Measurements from ENCODE around the gene ERC2. TPM values are rescaled to one million over a fixed set of nuclear protein-coding genes. Genes with fewer than 3 reads are reported as not detected.

Gene ERC2
- total and polyA plus RNA-seq, 2 of the 8 experiments (the other 6 are each of a cell fraction or from before 2014, with no cell fraction given): 16.4 to 22.8 TPM

GRCh38 chr3:55551644-55552043, 916.6 kb downstream of the ERC2 start:
- Histone ChIP-seq H2BK15ac (ENCODE audit: low read length) (no peak overlapping the region), H2BK5ac (ENCODE audit: low read depth, low read length) (no peak overlapping the region), H3K4me3 (ENCODE audit: extremely low read depth in 1 of 4, insufficient read depth in 2 of 4, low read depth in 3 of 4, low read length in 4 of 4) (no peak overlapping the region), H3K23me2 (ENCODE audit: low read depth, low read length) (peaks cover 2% of the 10 kb centered on the region; the same call in 1 of the 2 replicates), H3K18ac (ENCODE audit: extremely low read depth, low read length) (no peak overlapping the region), H3K4ac (replicated peaks; ENCODE audit: insufficient read length, low read depth, low read length) (no peak overlapping the region), H4K5ac (ENCODE audit: insufficient read length, low read depth, low read length) (no peak overlapping the region), H3K27ac (ENCODE audit: low read depth, low read length) (no peak overlapping the region), H3K23ac (ENCODE audit: insufficient read length) (no peak overlapping the region), H3K4me2 (ENCODE audit: insufficient read depth in 1 of 2, low read depth in 2 of 2, low read length in 2 of 2) (no peak overlapping the region), H2AK5ac (ENCODE audit: low read depth, low read length) (no peak overlapping the region), H3K79me1 (ENCODE audit: low read depth, low read length) (no peaks in the 10 kb centered on the region), H3K56ac (replicated peaks; ENCODE audit: insufficient read length, low read depth, low read length) (no peak overlapping the region), H3K79me2 (ENCODE audit: control insufficient read depth in 1 of 2, insufficient read depth in 2 of 2, low read length in 2 of 2) (no peaks in the 10 kb centered on the region), H3K9ac (replicated peaks in 1 of 4; ENCODE audit: extremely low read depth in 1 of 4, low read depth in 3 of 4, low read length in 3 of 4) (no peak overlapping the region), H3K9me3 (ENCODE audit: insufficient read depth in 2 of 2, low read depth in 1 of 2, low read length in 1 of 2) (no peaks in the 10 kb centered on the region), H3K4me1 (replicated peaks in 1 of 4; ENCODE audit: control insufficient read depth in 3 of 4, insufficient read depth in 4 of 4, low read length in 3 of 4) (peaks cover 16 to 33% (median 27%) of the 10 kb centered on the region in 4 experiments), H3K36me3 (ENCODE audit: control insufficient read depth in 2 of 4, insufficient read depth in 4 of 4, low read length in 3 of 4) (no peaks in the 10 kb centered on the region), H4K91ac (replicated peaks; ENCODE audit: insufficient read length, low read length) (no peak overlapping the region), H3K14ac (ENCODE audit: insufficient read length) (no peak overlapping the region), H4K8ac (ENCODE audit: extremely low read depth, insufficient read depth, low read length) (no peak overlapping the region), H2BK12ac (ENCODE audit: low read depth, low read length) (no peak overlapping the region), H2AFZ (ENCODE audit: low read length) (no peak overlapping the region), H4K20me1 (replicated peaks in 1 of 2; ENCODE audit: control insufficient read depth in 1 of 2, insufficient read depth in 2 of 2, low read length in 2 of 2) (no peaks in the 10 kb centered on the region), H2BK120ac (replicated peaks; ENCODE audit: low read depth, low read length) (no peak overlapping the region), H2BK20ac (ENCODE audit: low read length) (no peak overlapping the region), H3K27me3 (replicated peaks in 1 of 4; ENCODE audit: control insufficient read depth in 3 of 4, extremely low read depth in 1 of 4, insufficient read depth in 3 of 4, low read length in 3 of 4) (no peaks in the 10 kb centered on the region)
- DNase-seq (ENCODE audit: low read depth in 1 of 2, low spot score in 2 of 2) (no peak), FAIRE-seq (no peak)
- ChIA-PET POLR2A (ENCODE audit: partially characterized antibody) (no interaction called here), CTCF (ENCODE audit: partially characterized antibody) (interaction anchor here (0.8 to 3.5 kb wide), 4 partner anchors 7 to 174 kb away, joined by 3 to 12 read pairs (median 4); no protein-coding TSS in a partner anchor)
- 93% methylated on average over 3 of the region's 3 CpGs; no CpG with 5 or more reads in 1 of the 2 experiments for WGBS, 2 experiments (ENCODE audit: extremely low coverage in 1 of 2, insufficient coverage in 1 of 2, insufficient read length in 1 of 2, insufficient replicate concordance in 2 of 2, low coverage in 1 of 2, low lambda C conversion rate in 2 of 2, missing lambda C conversion rate in 1 of 2)
- TF ChIP-seq KDM1A (IDR thresholded peaks at IDR 0.05; ENCODE audit: borderline replicate concordance, low read length) (no peak), RFX5 (IDR thresholded peaks at IDR 0.05; ENCODE audit: borderline replicate concordance, low read depth, low read length) (no peak), PHF8 (conservative IDR thresholded peaks at IDR 0.05; ENCODE audit: low read depth, low read length) (no peak), POLR2A (IDR thresholded peaks at IDR 0.05; ENCODE audit: control extremely low read depth in 1 of 2, low read depth in 2 of 2, low read length in 2 of 2) (no peak), ZNF274 (IDR thresholded peaks at IDR 0.05; ENCODE audit: borderline replicate concordance, extremely low read depth, low read length) (no peak), USF2 (IDR thresholded peaks at IDR 0.05; ENCODE audit: low read length) (no peak), KDM4A (IDR thresholded peaks at IDR 0.05; ENCODE audit: low read depth, low read length, severe bottlenecking) (no peak), EP300 (IDR thresholded peaks at IDR 0.05; ENCODE audit: borderline replicate concordance in 1 of 2, low read depth in 2 of 2, low read length in 2 of 2) (no peak), TCF12 (IDR thresholded peaks at IDR 0.05; ENCODE audit: low read depth, low read length) (no peak), HDAC6 (IDR thresholded peaks at IDR 0.05; ENCODE audit: low read depth, low read length) (no peak), YY1 (IDR thresholded peaks at IDR 0.05; ENCODE audit: low read depth, low read length) (no peak), GTF2F1 (IDR thresholded peaks at IDR 0.05; ENCODE audit: borderline replicate concordance, low read depth, low read length) (no peak), MAFK (IDR thresholded peaks at IDR 0.05; ENCODE audit: low read depth, low read length) (no peak)

Measured in H1 (cell line).